Measurements from ENCODE around the gene L3MBTL4.
"Not testable (repeated sequence)": the region's sequence is repeated elsewhere in the genome, so short reads cannot be mapped to it uniquely, and the experiment has no call there.

DNA sequence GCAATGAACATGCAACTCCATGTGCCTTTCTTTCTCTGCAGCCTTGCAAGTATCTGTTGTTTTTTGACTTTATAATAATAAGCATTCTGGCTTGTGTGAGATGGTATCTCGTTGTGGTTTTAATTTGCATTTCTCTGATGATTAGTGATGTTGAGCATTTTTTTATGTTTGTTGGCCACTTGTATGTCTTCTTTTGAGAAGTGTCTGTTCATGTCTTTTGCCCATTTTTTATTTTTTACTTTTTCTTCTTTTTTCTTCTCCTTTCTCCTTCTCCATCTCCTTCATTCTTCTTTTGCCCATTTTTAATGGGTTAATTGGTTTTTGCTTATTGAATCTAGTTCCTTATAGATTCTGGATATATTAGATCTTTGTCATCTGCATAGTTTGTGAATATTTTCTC is 155.4 kb downstream of the L3MBTL4 start:
- TF ChIP-seq, protein P1, sequence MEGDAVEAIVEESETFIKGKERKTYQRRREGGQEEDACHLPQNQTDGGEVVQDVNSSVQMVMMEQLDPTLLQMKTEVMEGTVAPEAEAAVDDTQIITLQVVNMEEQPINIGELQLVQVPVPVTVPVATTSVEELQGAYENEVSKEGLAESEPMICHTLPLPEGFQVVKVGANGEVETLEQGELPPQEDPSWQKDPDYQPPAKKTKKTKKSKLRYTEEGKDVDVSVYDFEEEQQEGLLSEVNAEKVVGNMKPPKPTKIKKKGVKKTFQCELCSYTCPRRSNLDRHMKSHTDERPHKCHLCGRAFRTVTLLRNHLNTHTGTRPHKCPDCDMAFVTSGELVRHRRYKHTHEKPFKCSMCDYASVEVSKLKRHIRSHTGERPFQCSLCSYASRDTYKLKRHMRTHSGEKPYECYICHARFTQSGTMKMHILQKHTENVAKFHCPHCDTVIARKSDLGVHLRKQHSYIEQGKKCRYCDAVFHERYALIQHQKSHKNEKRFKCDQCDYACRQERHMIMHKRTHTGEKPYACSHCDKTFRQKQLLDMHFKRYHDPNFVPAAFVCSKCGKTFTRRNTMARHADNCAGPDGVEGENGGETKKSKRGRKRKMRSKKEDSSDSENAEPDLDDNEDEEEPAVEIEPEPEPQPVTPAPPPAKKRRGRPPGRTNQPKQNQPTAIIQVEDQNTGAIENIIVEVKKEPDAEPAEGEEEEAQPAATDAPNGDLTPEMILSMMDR (conservative IDR thresholded peaks at IDR 0.05; ENCODE audit: low read length) = not testable (repeated sequence)
- TF ChIP-seq EZH2phosphoT487 (IDR thresholded peaks at IDR 0.05; ENCODE audit: borderline replicate concordance, low read depth, low read length) = not testable (repeated sequence)
